Spleen (tissue), 7 donors: ENCODE measurements around the gene WFDC11.

ENCODE experiments used
- POLR2A ChIP-seq, 3 donors: fragments of 450-650 bp; IDR thresholded peaks; one replicate each; pipeline ENCODE4 v1.5.1; 2017; ENCODE audit warnings: antibody characterized with exemption in 3 of 3, mild to moderate bottlenecking in 1 of 3
- POLR2AphosphoS5 ChIP-seq, 3 donors: sonication (generic); formaldehyde crosslinking; IDR thresholded peaks; one replicate each; pipeline ENCODE4 v1.5.1; 2017; ENCODE audit warnings: antibody characterized with exemption in 3 of 3
- TF ChIP-seq, protein P1 (sequence below), 11 experiments: fragments of 200-600 bp in 7 of 11; fragments of 450-650 bp in 4 of 11; sonication (generic) in 4 of 11; IDR thresholded peaks in 8 of 11; conservative IDR thresholded peaks in 3 of 11; 1 replicate in 7 of 11; 2 replicates in 4 of 11; pipeline versions ENCODE4 v1.4.0 to v1.8.0; 2016 to 2021; ENCODE audit warnings: antibody characterized with exemption in 11 of 11, inconsistent platforms in 4 of 11, mild to moderate bottlenecking in 1 of 11
- donor health status: DM: no; HTN: no; CAD: no; lungs with moderate emphysema.
- donor health status: DM: no; HTN: no; CAD: no.
- donor health status: DM: no; HTN: no; CAD: no.

DNA sequence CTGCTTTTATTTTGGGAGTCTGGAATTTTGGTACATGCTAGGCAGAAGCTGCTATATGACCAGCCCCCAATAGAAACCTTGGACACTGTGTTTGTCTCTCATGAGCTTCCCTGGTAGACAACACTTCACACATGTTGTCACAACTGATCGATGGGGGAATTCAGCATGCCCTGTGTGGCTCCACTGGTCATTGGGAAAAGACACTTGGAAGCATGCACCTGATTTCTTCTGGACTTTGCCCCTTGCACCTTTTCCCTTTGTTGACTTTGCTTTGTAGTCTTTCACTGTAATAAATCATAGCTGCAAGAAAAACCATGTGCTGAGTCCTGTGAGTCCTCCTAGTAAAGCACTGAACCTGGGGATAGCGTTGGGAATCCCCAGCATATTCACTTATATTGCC lies 48.4 kb downstream of the WFDC11 start:
- TF ChIP-seq, protein P1, sequence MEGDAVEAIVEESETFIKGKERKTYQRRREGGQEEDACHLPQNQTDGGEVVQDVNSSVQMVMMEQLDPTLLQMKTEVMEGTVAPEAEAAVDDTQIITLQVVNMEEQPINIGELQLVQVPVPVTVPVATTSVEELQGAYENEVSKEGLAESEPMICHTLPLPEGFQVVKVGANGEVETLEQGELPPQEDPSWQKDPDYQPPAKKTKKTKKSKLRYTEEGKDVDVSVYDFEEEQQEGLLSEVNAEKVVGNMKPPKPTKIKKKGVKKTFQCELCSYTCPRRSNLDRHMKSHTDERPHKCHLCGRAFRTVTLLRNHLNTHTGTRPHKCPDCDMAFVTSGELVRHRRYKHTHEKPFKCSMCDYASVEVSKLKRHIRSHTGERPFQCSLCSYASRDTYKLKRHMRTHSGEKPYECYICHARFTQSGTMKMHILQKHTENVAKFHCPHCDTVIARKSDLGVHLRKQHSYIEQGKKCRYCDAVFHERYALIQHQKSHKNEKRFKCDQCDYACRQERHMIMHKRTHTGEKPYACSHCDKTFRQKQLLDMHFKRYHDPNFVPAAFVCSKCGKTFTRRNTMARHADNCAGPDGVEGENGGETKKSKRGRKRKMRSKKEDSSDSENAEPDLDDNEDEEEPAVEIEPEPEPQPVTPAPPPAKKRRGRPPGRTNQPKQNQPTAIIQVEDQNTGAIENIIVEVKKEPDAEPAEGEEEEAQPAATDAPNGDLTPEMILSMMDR (IDR thresholded peaks at IDR 0.05 in 8 of 11, conservative IDR thresholded peaks at IDR 0.05 in 3 of 11): no peak
- TF ChIP-seq POLR2A (IDR thresholded peaks at IDR 0.05): no peak
- TF ChIP-seq POLR2AphosphoS5 (IDR thresholded peaks at IDR 0.05): no peak
